ENCODE results near the gene STK32B. TPM values are rescaled to one million over a fixed set of nuclear protein-coding genes. Genes with fewer than 3 reads are reported as not detected.

The STK32B gene
- total and polyA plus RNA-seq, 2 donors (not counting 3 experiments of a cell fraction or from before 2014, with no cell fraction given): 5.6 to 7.8 TPM

- Histone ChIP-seq H3K9ac (replicated peaks; ENCODE audit: extremely low read depth, insufficient read depth, low read length) (no peak overlapping the region), H3K79me2 (ENCODE audit: control insufficient read depth, insufficient read depth, low read length) (no peaks in the 10 kb centered on the region), H3K9me3 (replicated peaks; ENCODE audit: control insufficient read depth, insufficient read depth, low read length) (no peaks in the 10 kb centered on the region), H3K27ac (ENCODE audit: insufficient read depth, low read depth, low read length) (no peak overlapping the region), H3K27me3 (ENCODE audit: control insufficient read depth in 2 of 2, insufficient read depth in 2 of 2, low read length in 2 of 2) (no peaks in the 10 kb centered on the region), H3K9me1 (replicated peaks; ENCODE audit: control insufficient read depth, extremely low read depth, insufficient read depth, low read length) (no peaks in the 10 kb centered on the region), H3K36me3 (ENCODE audit: control insufficient read depth in 2 of 2, extremely low read depth in 1 of 2, insufficient read depth in 2 of 2, low read length in 2 of 2) (no peaks in the 10 kb centered on the region), H3K4me2 (ENCODE audit: insufficient read depth, low read length) (no peak overlapping the region), H3K4me1 (ENCODE audit: control insufficient read depth, extremely low read depth, insufficient read depth, low read length) (no peaks in the 10 kb centered on the region), H2AFZ (ENCODE audit: low read depth, low read length) (no peak overlapping the region), H4K20me1 (replicated peaks; ENCODE audit: control insufficient read depth, extremely low read depth, insufficient read depth, low read length) (no peaks in the 10 kb centered on the region), H3K4me3 (replicated peaks in 1 of 3; ENCODE audit: insufficient read depth in 1 of 3, low read depth in 1 of 3, low read length in 3 of 3) (no peak overlapping the region)
- dilution Hi-C loops (cut with MboI; ENCODE audit: extremely low pct_ligation_motif_present, low sequenced_read_pairs) (no loop called here), intact Hi-C loops (cut with micrococcal nuclease) (no loop called here)
- no peak for FAIRE-seq
- DNase-seq (ENCODE audit: low read depth, low spot score): no peak
- no peak for TF ChIP-seq JUN (IDR thresholded peaks at IDR 0.05; ENCODE audit: borderline replicate concordance, insufficient read depth, insufficient read length, low read depth)
- TF ChIP-seq POLR2A (IDR thresholded peaks at IDR 0.05; ENCODE audit: low read depth, low read length): no peak
- TF ChIP-seq POLR2AphosphoS5 (IDR thresholded peaks at IDR 0.05; ENCODE audit: insufficient read depth, low read depth, low read length): no peak
- no peak for TF ChIP-seq CTCF (IDR thresholded peaks at IDR 0.05; ENCODE audit: extremely low read depth in 1 of 2, insufficient read depth in 1 of 2, low read depth in 1 of 2, low read length in 2 of 2)
- TF ChIP-seq MYC (IDR thresholded peaks at IDR 0.05; ENCODE audit: low read depth, low read length): no peak
- no peak for TF ChIP-seq GATA2 (IDR thresholded peaks at IDR 0.05; ENCODE audit: insufficient read depth, insufficient read length, low read depth, low read length)
- TF ChIP-seq FOS (IDR thresholded peaks at IDR 0.05; ENCODE audit: borderline replicate concordance, insufficient read depth, low read length): no peak
- TF ChIP-seq MAX (IDR thresholded peaks at IDR 0.05; ENCODE audit: insufficient read depth, insufficient read length): no peak
- no peak for TF ChIP-seq EZH2 (IDR thresholded peaks at IDR 0.05; ENCODE audit: borderline replicate concordance, low read depth, low read length, severe bottlenecking)
- no TSS peak for BruUV-seq (replicated peaks)
- POLR2A ChIA-PET: no interaction called here
- CTCF ChIA-PET: interaction anchor here (1.1 kb wide), 1 partner anchor 9 kb away, joined by 3 read pairs; no protein-coding TSS in a partner anchor
Observed at GRCh38 chr4:5120468-5120867, 69.2 kb downstream of the STK32B start.

All from endothelial cell of umbilical vein (primary cell).